Fibroblast of gingiva (primary cell): Measurements from ENCODE around the gene CAMTA1.

ENCODE experiments used
- DNase-seq: peaks from one replicate; pipeline ENCODE4 v3.0.0-alpha.2; 2011; ENCODE audit warnings: low read depth

CAMTA1 gene

DNA sequence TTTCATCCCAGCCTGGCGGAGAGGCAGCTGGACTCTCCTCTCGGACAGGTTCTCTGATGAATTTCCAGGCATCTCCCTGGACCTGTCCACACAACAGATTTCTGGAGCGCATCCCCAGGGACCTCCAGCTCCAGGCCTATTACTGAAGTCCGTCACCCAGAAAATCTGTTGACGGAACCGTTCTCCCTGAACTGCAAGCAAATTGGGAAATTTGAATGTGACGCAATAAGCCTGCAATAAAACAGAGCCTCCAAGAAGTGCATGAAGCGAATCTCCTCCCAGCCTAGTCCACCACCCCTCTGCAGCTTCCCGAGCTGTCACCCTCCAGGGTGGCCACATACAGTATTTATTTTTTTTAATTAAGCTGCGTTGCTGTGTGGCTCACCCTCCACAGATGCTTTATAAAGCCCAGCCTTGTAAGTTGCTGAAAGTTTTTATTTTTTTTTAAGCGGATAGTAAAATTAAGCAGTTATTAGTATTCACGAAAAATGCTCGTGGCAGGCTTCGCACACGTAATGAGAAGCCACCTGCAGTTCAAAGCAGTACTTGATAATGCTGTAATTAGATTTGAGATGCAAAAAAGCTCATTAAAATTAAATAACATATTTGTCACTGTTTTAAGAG is 173.3 kb downstream of the CAMTA1 start:
- DNase-seq: peak; percentile 71

DNA sequence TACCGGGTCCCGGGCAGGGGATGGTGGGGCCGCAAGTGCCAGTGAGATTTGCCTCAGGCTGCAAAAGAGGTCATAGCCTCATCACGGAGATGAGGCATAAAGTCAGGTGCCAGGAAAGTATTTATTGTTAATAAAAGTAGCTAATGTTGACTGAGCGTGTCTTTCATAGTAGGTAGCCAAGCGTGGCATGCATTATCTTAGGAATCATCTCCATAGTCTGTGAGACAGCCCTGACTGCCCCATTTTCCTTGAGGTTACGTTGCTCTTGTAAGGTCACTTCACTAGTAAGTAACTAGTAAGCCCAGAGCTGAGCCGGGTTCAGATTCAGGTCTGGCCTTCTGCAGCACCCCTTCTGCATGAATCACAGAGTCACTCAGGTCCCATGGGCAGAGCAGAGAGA is 174.2 kb downstream of the CAMTA1 start:
- DNase-seq: no peak

DNA sequence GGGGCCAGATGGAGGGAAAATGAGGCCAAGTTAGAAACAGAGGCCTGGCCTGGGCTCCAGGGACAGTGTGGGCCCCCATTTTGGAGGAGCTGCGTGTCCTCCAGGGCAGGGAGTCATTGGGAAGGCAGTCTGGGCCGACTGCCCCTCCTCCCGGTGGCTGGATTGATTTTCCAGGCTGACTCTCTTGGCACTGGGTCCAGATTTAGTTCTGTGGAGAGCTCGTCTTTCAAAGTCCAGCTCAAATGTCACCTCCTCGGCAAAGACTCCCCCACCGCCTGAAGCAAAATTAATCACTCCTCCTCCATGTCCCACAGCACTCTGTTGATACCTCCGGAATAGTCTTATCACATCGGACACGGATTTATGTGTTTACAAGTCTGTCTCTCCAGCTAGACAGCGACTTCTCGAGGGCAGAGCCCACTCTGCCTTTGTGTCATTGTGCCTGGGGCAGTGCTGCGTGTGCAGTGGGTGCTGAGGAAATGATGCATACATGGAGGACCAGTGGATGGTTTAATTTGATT is 175.1 kb downstream of the CAMTA1 start:
- peak; percentile 78 for DNase-seq

DNA sequence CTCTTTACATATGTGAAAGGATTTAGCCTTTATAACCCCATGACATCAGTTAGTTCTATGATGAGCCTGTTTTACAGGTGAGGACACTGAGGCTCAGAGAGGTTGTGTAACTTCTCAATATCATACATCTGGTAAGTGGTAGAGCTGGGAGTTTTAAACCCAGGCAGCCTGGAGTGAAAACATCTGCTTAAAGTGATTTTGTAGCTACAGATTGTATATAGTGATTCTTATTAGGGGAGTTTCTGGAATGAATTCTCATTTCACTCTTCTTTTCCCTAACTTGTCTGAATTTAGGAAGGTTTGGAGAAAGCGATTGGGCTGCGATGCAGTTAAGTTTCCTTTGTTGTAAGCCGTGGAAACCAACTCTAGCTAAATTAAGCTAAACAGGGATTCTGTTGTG is 175.6 kb downstream of the CAMTA1 start:
- DNase-seq: no peak

DNA sequence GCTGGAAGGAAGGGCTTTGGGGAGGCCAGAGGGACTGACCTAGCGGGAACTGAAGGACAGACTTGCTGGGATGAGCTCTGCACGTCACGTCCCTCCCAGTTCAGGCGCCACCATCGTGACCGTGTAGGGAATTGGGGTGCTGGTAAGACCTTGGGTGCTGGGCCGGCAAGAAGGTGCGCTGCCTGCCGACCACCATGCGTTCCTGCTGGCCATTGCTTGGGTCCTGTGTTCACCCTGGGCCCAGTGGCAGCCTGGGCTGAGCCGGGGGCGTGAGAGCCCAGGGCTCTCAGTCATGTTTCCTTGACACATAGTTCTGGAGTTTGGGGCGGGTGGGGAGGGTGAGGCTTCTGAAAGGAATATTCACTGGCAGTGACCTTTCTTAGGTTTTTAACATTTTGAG is 176.0 kb downstream of the CAMTA1 start:
- DNase-seq: no peak

DNA sequence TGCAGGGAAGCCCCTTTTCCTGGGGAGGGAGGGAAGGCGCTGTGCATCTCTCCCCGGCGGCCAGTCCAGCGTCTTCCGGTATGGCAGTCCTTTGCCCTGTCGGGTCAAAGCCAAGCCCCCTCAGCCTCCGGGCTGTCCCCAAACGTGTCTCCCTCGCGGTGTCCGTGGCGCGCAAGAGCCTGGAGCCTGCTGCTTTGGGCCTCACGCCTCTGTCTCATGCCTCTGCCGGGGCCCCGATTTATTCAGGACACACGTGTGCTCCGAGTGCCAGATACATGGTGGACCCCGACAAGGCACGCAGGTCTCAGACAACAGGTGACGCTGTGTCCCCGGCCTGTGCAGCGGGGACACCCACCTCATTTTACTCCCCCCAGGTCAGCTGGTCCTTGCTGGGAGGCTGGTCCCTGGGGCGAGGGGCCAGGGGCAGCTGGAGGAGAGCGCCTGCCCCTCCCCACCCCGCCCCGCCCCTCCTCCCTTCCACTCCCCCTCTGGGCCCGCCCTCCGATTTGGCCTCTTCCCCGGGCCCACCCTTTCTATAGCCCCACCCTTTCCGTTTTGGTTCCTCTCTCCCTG is 176.7 kb downstream of the CAMTA1 start:
- no peak for DNase-seq

DNA sequence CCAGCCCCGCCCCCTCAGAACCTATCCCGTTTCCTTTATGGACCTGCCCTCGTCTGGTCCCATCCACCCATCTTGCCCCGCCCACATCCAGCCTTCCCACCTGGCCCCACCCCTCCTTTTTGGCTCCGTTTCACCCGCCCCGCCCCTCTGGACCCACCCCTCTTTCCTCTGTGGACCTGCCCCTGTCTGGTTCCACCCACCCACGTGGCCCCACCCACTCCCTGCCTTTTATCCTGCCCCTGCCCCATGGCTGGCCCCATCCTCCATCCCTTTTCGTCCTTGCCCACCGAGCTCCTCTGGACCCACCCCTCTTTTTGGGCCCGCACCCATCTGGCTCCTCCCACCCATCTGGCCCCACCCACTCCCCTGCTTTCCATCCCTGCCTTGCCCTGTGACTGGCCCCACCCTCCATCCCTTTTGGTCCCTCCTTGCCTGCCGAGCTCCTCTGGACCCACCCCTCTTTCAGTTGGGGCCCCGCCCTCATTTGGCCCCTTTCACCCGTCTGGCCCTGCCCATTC is 177.3 kb downstream of the CAMTA1 start:
- DNase-seq: no peak

DNA sequence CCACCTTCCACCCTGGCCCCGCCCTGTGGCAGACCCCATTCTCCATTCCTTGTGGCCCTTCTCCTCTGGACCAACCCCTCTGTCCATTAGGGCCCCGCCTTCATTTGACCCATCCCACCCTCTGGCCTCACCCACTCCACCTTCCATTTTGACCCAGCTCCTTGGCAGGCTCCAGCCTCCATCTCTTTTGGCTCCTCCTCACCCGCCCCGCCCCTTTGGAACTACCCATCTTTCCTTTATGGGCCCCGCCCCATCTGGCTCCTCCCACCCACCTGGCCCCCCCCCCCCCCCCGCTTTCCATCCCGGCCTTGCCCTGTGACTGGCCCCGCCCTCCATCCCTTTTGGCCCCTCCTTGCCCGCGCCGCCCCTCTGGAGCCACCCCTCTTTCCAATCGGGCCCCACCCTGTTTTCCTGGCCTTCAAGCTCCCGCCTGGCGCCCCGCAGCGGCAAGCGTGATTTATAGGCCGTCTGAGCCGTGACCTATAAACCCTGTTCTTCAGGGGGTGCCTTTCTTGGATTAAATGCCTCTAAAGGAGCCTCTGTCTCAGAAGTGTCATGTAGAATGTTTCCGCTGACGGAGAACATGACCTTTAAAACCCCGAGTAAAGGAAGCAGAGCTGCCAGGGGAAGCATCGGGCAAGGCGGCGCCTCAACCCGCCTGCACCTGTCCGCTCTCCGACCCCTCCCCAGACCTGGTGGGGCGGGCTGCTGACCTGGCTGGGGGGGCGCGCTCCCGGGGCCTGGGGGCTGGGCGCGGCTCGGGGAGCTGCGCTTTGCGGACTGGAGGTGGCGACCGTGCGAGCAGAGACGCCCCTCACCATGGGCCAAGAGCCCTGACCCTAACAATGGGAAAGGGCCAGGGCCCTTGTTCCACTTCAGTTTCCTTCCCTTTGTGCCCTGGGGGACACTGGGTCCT is 178.0 kb downstream of the CAMTA1 start:
- no peak for DNase-seq

DNA sequence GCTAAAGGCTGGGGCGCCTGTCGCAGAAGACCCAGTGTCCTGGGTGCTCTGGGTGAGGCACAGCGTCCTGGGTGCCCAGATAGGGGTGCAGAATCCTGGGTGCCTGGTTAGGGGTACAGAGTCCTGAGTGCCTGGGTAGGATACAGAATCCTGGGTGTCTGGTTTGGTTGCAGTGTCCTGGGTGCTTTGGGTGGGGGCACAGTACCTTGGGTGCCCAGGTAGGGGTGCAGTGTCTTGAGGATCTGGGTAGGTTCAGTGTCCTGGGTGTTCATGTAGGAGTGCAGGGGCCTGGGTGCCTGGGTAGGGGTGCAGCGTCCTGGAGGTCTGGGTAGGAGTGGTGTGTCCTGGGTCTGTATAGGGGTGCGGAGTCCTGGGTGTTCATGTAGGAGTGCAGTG is 178.7 kb downstream of the CAMTA1 start:
- DNase-seq: no peak

DNA sequence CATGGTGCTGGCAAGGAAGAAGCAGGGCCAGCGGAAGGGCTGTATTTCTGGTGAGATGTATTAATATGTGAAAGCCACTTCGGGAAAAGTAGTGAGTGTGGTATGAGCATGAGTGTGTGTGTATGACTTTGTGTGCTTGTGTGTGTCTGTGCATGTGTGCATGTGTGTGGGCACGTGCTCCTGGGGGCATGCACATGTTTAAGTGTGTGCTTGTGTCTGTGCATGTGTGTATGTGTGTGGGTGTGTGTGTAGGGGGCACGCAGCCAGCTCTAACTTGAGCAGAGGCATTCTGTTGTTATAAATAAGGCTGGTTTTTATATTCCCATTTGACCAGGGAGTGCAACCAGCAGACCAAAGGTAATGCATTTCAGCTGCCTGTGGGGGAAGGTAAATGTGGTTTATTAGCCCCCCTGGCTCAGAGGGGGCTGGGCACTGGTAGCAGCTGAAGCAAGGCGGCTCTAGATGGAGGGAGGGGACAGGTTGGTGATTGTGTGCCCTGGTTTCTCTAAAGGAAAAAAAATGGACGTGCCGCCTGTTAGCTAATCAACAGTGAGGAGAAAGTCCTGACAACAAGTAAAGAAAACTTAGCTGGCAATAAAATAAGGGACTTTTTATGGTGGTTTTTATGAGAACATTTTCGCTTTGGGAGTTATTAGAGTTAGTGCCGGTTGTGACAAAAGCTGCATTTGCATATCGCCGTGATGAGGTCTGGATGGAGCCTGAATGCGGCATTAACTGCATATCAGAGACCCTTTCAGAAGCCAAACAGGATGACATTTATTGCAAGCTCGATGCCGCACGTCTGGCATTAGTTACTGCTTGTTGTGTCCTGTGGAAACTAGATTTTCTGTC is 180.1 kb downstream of the CAMTA1 start:
- no peak for DNase-seq

DNA sequence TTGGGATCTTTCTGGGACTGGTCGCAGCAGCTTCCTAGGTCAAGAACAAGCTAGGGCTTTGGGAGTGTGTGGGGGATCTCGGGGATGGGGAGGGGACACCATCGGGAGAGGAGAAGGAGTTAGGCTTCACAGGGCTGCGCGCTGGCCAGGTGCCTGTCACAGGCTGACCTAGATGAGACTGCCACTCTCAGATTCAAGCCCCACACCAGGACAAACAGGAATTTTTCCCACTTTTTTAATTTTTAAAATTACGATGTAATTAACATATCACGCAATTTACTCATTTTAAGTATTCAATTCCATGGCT is 180.6 kb downstream of the CAMTA1 start:
- no peak for DNase-seq

DNA sequence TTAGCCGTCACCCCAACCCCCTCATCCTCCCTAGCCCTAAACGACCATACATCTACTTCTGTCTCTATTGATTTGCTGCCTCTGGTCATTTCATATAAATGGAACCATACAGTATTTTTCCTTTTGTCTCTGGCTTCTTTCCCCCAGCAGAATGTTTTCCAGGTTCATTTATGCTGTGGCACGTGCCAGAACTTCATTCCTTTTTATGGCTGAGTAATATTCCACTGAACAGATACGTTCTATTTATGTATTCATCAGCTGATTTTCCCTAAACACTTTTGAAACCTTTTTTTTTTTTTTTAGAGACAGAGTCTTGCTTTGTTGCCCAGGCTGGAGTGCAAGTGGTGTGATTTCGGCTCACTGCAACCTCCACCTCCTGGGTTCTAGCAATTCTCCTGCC is 181.1 kb downstream of the CAMTA1 start:
- DNase-seq: no peak

DNA sequence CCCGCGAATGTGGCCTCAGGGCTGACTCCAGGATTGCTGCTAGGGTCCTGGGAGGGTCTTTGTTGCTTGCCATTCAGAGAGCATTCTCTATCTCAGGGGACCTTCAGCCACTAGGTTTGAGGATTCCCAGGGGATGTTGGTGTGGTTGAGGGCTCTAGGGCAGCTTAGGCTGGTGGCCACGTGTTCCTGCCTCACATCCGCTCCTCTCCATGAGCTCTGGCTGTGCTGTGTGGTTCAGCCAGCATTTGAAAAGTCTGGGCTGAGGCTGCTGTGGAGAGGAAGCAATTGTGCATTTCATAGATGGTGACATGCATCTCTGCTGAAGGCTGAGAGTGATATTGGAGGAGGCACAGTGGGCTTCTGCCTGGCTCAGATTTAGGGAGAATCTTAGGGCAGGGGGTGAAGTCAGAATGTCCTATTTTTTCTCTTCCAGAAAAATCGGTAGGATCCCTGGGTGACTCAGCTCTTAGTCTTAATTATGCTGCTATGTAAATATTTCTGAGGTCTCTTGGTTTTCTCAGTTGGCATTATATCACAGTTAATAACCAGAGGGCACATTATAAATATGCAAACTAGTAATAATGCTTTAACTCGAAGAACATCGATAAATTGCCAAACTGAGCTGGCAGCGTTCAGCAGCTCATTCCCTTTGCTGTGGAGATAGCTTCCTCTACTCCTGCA is 182.3 kb downstream of the CAMTA1 start:
- no peak for DNase-seq

DNA sequence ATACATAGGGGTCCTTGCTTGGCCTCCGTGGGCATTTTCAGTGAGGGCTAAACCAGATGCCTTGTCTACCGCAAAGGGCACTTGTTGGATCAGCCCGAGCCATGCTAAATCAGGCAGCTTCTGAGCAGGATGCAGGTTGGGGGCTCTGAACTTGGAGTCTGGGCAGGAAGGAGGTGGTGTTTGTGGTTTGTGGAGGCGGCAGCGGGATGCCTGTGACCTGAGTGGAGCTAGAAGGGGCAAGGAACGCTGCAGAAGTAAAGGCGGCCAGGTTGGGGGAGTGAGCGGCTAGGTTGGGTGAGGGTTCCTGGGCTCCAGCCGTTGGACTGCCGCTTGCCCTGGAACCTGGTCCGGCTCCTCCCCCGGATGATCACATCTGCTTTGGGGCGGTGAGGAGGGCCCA is 183.9 kb downstream of the CAMTA1 start:
- DNase-seq: no peak

DNA sequence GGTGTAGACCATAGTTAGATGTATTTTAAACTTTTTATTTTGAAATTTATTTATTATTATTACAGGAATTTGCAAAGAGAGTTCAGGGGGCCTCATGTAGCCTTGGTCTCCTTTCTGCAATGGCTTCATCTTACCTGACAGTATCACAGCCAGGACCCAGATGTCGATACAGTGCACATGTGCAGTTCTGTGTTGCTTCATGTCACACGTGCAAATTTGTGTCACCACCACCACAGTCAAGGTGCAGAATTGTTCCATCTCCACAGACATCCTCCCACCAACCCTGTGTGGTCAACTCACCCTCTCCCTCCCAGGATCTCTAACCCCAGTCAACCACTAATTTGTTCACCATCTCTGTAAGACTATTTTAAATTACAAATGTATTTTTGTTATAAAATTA is 184.5 kb downstream of the CAMTA1 start:
- DNase-seq: no peak

DNA sequence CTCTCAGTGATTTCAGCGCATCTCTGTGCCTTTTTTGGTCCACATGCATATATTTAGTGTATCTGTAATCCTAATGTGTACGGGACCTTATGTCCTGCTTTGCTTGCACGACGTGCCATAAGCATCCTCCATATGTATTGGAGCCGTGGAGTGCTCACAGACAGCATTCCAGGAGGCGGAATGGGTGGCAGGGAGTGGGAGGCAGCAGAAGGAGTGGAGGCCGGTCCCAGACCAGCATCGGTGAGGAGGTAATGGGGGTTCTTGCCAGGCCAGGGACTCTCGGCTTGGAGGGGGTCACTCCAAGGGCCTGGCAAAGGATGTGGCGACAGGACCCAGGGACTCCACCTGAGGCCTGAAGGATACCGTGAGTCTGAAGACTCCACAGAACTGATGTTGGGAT is 185.0 kb downstream of the CAMTA1 start:
- no peak for DNase-seq

DNA sequence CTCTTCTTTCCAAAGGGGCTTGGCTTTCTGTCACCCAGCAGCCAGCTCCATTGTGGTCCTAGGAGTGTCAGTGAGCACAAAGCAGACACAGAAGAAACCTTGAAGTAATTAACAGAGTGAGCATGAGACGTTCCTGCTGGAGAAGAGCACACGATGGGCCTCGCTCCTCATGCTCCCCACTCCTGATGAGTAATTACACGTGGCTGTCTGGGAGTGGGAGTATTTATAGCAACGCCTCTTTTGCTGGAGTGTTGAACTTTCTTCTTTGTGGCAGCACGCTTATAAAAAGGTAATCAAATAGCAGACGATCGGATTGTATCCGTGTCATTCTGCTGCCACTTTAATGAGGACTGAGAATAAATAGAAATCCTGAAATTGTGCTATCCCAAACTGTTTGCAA is 185.8 kb downstream of the CAMTA1 start:
- no peak for DNase-seq

DNA sequence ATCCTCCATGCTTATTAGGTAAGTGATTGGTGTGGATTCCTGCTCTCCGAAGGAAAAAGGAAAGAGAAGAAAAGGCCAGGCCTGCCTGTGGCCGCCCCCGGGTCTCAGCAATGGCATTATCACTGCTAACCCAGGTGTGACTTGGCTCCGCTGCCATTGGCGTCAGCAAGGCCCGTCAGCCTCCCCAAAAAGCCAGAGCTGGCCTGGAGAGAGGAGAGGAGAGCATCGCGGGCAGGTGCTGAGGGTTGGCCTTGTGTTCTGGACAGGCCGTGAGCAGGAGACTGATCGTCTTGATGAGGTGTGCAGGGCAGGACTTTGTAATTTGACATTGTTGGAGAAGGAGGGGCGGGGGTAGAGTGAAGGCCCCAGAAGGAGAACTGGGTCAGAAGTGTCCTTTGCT is 186.4 kb downstream of the CAMTA1 start:
- DNase-seq: no peak

DNA sequence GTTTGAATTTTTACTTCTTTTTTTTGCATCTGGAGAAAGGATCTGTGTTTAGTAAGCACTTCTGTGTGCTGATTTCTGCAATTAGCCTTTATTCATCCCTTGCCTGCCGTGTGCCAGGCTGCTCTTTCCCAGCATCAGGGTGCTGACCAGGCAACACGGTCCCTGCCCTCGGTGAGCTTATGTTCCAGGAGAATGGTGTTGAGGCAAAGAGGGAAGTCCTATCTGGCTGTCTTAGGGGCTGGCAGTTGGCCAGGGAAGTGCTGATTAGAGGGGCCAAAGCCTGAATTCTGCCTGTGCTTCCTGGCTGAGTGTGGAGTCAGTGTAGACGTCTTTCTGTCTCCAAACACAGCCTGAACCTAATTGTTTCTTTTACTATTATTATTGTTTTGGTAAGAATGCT is 187.1 kb downstream of the CAMTA1 start:
- no peak for DNase-seq

DNA sequence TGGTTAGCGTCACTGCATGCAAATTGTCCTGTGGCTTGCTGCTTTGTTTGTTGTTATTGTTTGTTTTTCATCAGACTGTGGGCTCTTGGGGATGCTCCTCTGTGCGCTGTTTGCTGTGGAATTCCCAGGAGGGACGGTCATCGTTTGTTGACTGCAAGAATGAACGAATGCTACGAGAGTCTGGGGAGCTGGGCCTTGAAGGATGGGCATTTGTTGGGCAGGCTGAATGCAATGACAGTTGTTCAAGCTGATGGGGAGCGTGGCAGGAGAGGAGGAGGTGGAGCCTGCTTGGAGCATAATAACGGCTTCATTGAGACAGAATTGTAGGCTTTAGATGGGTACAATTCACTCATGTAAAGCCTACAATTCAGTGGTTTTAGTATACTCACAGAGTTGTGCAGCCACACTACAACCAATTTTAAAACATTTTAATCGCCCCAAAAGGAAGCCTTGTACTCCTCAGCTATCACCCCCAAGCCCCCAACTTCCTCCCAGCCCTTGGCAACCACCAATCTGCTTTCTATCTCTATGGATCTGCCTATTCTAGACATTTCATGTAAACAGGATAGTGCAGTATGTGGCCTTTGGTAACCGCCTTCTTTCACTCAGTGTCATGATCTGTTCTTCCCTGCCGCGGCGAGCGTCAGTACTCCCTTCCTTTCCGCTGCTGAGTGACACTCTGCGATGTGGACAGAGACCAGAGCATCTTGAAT is 190.2 kb downstream of the CAMTA1 start:
- no peak for DNase-seq

DNA sequence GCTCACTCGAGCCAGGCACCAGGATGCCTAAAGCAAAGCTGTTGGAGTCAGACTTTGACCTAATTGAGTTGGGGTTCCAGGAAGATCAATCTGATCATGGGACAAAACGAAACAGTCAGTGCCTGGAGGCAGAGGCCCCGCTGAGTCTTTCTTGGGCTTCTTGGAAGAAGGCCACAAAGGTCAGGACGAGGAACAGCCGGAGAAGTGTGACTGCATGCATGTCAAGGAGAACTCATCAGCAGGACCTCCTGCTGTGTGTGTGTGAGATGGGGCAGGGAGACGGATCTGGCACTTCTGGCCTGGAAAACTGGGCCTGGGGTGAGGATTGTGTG is 190.8 kb downstream of the CAMTA1 start:
- DNase-seq: no peak
